Activated B cell treated with CpG ODN at 0.5 μM for 24 hours (primary cell): ENCODE measurements around the gene SLC3A2. TPM values are rescaled to one million over a fixed set of nuclear protein-coding genes. Genes with fewer than 3 reads are reported as not detected.

ENCODE experiments used
- ATAC-seq: fragments of 200-7000 bp; cut with Tn5 transposase; one replicate; pipeline ENCODE4 v1.10.0; 2021; ENCODE audit warnings: low read depth, mild to moderate bottlenecking, moderate library complexity
- CTCF ChIA-PET: fragments of 350-600 bp; sonication (Branson Sonifier 250); formaldehyde crosslinking; loops from one replicate; lab custom pipeline; 2021; ENCODE audit warnings: antibody characterized with exemption; lab: Charles Lee
- POLR2A ChIA-PET: fragments of 350-600 bp; sonication (Branson Sonifier 250); formaldehyde crosslinking; loops from one replicate; lab custom pipeline; 2021; ENCODE audit warnings: antibody characterized with exemption; lab: Charles Lee
- DNase-seq: peaks from one replicate; pipeline ENCODE4 v3.0.0; 2022
- H3K27ac Mint-ChIP-seq: one replicate; pipeline ENCODE4 v1.8.0; 2020; ENCODE audit warnings: mixed read lengths
- H3K27me3 Mint-ChIP-seq: one replicate; pipeline ENCODE4 v1.8.0; 2021; ENCODE audit warnings: mixed read lengths
- H3K36me3 Mint-ChIP-seq: one replicate; pipeline ENCODE4 v1.8.0; 2021; ENCODE audit warnings: low read depth, mixed read lengths
- H3K4me1 Mint-ChIP-seq: one replicate; pipeline ENCODE4 v1.8.0; 2021; ENCODE audit warnings: mixed read lengths
- H3K4me3 Mint-ChIP-seq: one replicate; pipeline ENCODE4 v1.8.0; 2020; ENCODE audit warnings: mild to moderate bottlenecking, mixed read lengths
- H3K9me3 Mint-ChIP-seq: one replicate; pipeline ENCODE4 v1.8.0; 2020; ENCODE audit warnings: mixed read lengths
- CTCF ChIP-seq: fragments of 200-600 bp; IDR thresholded peaks from one replicate; pipeline ENCODE4 v1.8.0; 2022; ENCODE audit warnings: antibody characterized with exemption, mild to moderate bottlenecking
- intact Hi-C: fragments of 100-400 bp; cut with micrococcal nuclease; formaldehyde crosslinking; loops from one replicate; pipeline ENCODE4 v1.15.1; 2024
- total RNA-seq: library from RNA; stranded (reverse); gene quantifications from 2 replicates; pipeline ENCODE4 v1.2.3, GENCODE V29; 2022

SLC3A2 gene
- total RNA-seq, 1 donor from 2014 or later: 274 TPM

GRCh38 chr11:62925308-62925707, 44.6 kb downstream of the SLC3A2 start:
- TF ChIP-seq CTCF: no peak
- ATAC-seq (no peak), DNase-seq (no peak)
- no peaks in the 10 kb centered on the region for H3K36me3 Mint-ChIP-seq
- CTCF ChIA-PET: no interaction called here
- H3K4me3 Mint-ChIP-seq: peak overlapping the region; percentile 38
- H3K27ac Mint-ChIP-seq: no peak overlapping the region
- POLR2A ChIA-PET: no interaction called here
- H3K27me3 Mint-ChIP-seq: peaks cover 62% of the 10 kb centered on the region
- peaks cover 35% of the 10 kb centered on the region for H3K4me1 Mint-ChIP-seq
- intact Hi-C loops: no loop called here
- H3K9me3 Mint-ChIP-seq: no peaks in the 10 kb centered on the region

DNA sequence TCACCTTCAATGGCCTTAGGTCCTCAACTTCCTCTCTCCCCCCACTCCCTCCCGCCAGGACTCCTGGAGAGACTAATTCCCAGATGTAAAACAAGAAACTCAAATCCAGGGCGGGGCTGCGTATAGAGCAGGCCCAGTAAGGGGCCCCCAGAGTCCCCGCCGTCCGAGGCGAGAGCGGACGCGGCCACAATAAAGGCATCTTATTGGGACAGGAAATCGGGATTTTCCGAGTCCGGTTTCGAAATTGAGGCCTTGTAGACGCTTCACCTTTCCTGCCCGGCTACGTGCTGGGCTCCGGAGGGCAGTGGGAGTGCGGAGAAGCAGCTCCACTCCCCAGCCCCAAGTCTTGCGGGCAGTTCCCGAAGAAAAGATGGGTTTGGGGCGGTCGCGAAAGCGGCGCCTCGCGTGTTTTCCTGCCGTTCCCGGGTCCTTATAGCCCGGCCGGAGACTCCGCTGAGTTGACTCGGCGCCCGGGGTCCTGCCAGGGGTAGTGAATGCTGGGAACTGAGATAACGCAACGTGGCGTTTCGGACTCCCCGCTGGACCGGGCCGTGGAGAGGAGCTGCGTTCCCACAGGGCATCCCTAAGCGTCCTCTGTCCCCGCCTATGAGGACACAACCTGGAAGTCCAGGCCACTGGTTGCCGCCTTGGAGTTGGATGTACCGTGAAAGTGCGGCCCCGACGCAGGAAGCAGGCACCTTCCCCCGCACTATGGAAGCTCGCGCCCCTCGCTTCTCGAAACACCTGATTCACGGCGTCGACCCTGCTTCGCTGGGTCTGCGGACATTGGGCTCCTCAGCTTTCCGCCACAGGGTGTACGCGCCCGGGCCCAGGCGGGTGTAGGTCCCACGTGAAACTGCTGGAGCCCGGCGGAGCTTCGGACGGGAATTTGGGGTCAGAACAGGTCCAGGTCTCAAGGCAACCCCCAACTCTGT, 45.3 kb downstream of the SLC3A2 start:
- H3K4me3 Mint-ChIP-seq: peak overlapping the region; percentile 46

DNA sequence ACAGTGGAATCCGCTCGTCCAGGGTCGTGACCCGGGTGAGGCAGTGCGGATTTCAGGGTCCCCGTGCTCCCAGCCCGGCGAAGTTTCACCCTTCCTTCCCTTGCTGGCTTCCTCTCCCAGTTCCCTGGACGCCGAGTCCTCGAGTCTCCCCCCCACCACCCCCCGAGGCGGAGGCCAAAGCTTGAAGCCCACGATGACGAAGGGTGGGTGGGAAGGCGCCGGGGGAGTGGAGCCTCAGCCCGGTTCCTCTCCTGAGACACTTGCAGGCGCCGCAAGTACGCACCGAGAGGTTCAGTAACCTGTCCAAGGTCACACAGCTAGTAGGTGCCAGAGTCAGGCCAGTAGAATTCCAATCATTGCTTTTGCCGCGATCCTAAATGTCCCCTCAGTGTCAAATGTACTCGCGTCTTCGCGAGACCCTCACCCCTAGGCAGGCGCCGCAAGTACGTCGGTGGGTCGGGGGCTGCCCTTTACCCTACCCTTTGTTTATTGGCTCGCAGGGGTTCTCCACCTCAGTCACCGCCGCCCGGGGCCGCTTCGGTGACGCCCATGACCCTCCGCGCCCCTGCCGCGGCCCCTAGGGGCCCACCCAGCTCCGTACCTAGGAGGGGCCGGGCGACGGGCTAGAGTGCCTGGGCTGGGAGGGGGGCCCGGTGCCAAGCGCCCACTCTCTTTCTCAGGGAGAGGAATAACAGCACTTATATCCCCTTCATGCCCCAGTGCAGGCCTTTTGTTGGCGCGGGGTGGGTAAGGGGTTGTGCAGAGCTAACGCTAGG, 46.2 kb downstream of the SLC3A2 start:
- H3K27me3 Mint-ChIP-seq: peaks cover 75% of the 10 kb centered on the region
- no peak overlapping the region for H3K4me3 Mint-ChIP-seq
- DNase-seq (no peak), ATAC-seq (no peak)
- intact Hi-C loops: no loop called here
- no peak for TF ChIP-seq CTCF
- peaks cover 35% of the 10 kb centered on the region for H3K4me1 Mint-ChIP-seq
- POLR2A ChIA-PET: interaction anchor here (0.5 to 1.0 kb wide), 2 partner anchors 19 to 473 kb away, joined by 3 to 4 read pairs; no protein-coding TSS in a partner anchor
- CTCF ChIA-PET: interaction anchor here (1.4 kb wide), 1 partner anchor 108 kb away, joined by 3 read pairs; no protein-coding TSS in a partner anchor
- no peaks in the 10 kb centered on the region for H3K9me3 Mint-ChIP-seq
- H3K36me3 Mint-ChIP-seq: no peaks in the 10 kb centered on the region
- no peak overlapping the region for H3K27ac Mint-ChIP-seq

More for the DNA sequence above, 45.3 kb downstream of the SLC3A2 start:
- Mint-ChIP-seq H3K27me3 (peaks cover 69% of the 10 kb centered on the region), H3K9me3 (no peaks in the 10 kb centered on the region), H3K27ac (no peak overlapping the region), H3K36me3 (no peaks in the 10 kb centered on the region), H3K4me1 (peaks cover 35% of the 10 kb centered on the region)
- intact Hi-C loops: no loop called here
- no peak for DNase-seq
- ChIA-PET CTCF (interaction anchor here (1.4 kb wide), 1 partner anchor 109 kb away, joined by 3 read pairs; no protein-coding TSS in a partner anchor), POLR2A (interaction anchor here (0.5 to 1.0 kb wide), 2 partner anchors 19 to 472 kb away, joined by 3 to 4 read pairs; no protein-coding TSS in a partner anchor)
- no peak for TF ChIP-seq CTCF
- no peak for ATAC-seq

DNA sequence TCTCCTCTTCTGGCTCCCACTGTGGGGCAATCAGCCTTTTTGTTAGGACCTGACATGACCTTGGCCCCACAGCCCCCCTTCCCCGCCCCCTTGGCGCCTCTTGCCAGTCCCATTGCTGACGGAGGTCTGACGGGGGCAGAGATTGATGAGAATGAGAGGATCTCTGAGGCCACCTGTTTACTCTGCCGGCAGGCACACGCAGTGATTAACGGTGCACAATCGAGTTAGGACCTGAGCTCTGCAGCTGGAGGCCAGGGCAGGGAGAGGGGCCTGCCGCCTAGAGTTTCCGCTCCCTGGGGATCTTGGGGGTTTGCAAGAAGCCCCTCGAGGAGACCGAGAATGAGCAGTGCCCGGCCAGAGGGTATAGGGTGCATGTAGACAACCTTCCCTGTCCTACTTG, 47.3 kb downstream of the SLC3A2 start:
- no peak overlapping the region for H3K4me3 Mint-ChIP-seq
- intact Hi-C loops: no loop called here
- POLR2A ChIA-PET: no interaction called here
- no peak overlapping the region for H3K27ac Mint-ChIP-seq
- no peaks in the 10 kb centered on the region for H3K36me3 Mint-ChIP-seq
- CTCF ChIA-PET: no interaction called here
- no peak for TF ChIP-seq CTCF
- peaks cover 28% of the 10 kb centered on the region for H3K4me1 Mint-ChIP-seq
- H3K27me3 Mint-ChIP-seq: peaks cover 72% of the 10 kb centered on the region
- no peak for DNase-seq
- H3K9me3 Mint-ChIP-seq: no peaks in the 10 kb centered on the region
- no peak for ATAC-seq
